Stimulated activated naive CD8-positive, alpha-beta T cell treated with anti-CD3 and anti-CD28 coated beads, Interleukin-15, Interleukin-2, amounts not matched to agents 100 ng/mL and 50 ng/mL, for 24 hours (primary cell): ENCODE data around the gene MYRIP.

Experiments used
- H3K27ac Mint-ChIP-seq: one replicate; pipeline ENCODE4 v1.8.0; 2021; ENCODE audit warnings: mild to moderate bottlenecking, mixed read lengths
- H3K27me3 Mint-ChIP-seq: one replicate; pipeline ENCODE4 v1.8.0; 2021; ENCODE audit warnings: mixed read lengths
- H3K36me3 Mint-ChIP-seq: one replicate; pipeline ENCODE4 v1.8.0; 2021; ENCODE audit warnings: low read depth, mixed read lengths
- H3K4me1 Mint-ChIP-seq: one replicate; pipeline ENCODE4 v1.8.0; 2021; ENCODE audit warnings: low read depth, mixed read lengths
- H3K4me3 Mint-ChIP-seq: one replicate; pipeline ENCODE4 v1.8.0; 2021; ENCODE audit warnings: mild to moderate bottlenecking, mixed read lengths
- H3K9me3 Mint-ChIP-seq: one replicate; pipeline ENCODE4 v1.8.0; 2021; ENCODE audit warnings: mixed read lengths

The MYRIP gene

GRCh38 chr3:40216471-40216870 lies 407.1 kb downstream of the MYRIP start:
- no peak overlapping the region for H3K27ac Mint-ChIP-seq
- H3K27me3 Mint-ChIP-seq = no peaks in the 10 kb centered on the region
- no peaks in the 10 kb centered on the region for H3K4me1 Mint-ChIP-seq
- peaks cover 9% of the 10 kb centered on the region for H3K9me3 Mint-ChIP-seq
- no peak overlapping the region for H3K4me3 Mint-ChIP-seq
- H3K36me3 Mint-ChIP-seq = no peaks in the 10 kb centered on the region

- Mint-ChIP-seq H3K27ac (no peak overlapping the region), H3K27me3 (no peaks in the 10 kb centered on the region), H3K36me3 (no peaks in the 10 kb centered on the region), H3K4me3 (no peak overlapping the region), H3K9me3 (peaks cover 9% of the 10 kb centered on the region), H3K4me1 (no peaks in the 10 kb centered on the region)
Measured at GRCh38 chr3:40223856-40224255, 414.4 kb downstream of the MYRIP start.

- no peak overlapping the region for H3K4me3 Mint-ChIP-seq
- H3K9me3 Mint-ChIP-seq = peaks cover 9% of the 10 kb centered on the region
- no peaks in the 10 kb centered on the region for H3K27me3 Mint-ChIP-seq
- H3K36me3 Mint-ChIP-seq = no peaks in the 10 kb centered on the region
- no peak overlapping the region for H3K27ac Mint-ChIP-seq
- no peaks in the 10 kb centered on the region for H3K4me1 Mint-ChIP-seq
Measured at GRCh38 chr3:40224796-40225515, 415.5 kb downstream of the MYRIP start.

GRCh38 chr3:40226636-40227035 lies 417.2 kb downstream of the MYRIP start:
- H3K4me3 Mint-ChIP-seq = no peak overlapping the region
- H3K27ac Mint-ChIP-seq = no peak overlapping the region
- no peaks in the 10 kb centered on the region for H3K4me1 Mint-ChIP-seq
- H3K36me3 Mint-ChIP-seq = no peaks in the 10 kb centered on the region
- no peaks in the 10 kb centered on the region for H3K9me3 Mint-ChIP-seq
- no peaks in the 10 kb centered on the region for H3K27me3 Mint-ChIP-seq

- no peaks in the 10 kb centered on the region for H3K27me3 Mint-ChIP-seq
- H3K4me1 Mint-ChIP-seq = no peaks in the 10 kb centered on the region
- no peaks in the 10 kb centered on the region for H3K36me3 Mint-ChIP-seq
- H3K9me3 Mint-ChIP-seq = no peaks in the 10 kb centered on the region
- H3K27ac Mint-ChIP-seq = no peak overlapping the region
- H3K4me3 Mint-ChIP-seq = no peak overlapping the region
Measured at GRCh38 chr3:40228792-40229350, 419.5 kb downstream of the MYRIP start.

- Mint-ChIP-seq H3K27ac (no peak overlapping the region), H3K9me3 (no peaks in the 10 kb centered on the region), H3K4me1 (no peaks in the 10 kb centered on the region), H3K36me3 (no peaks in the 10 kb centered on the region), H3K27me3 (no peaks in the 10 kb centered on the region), H3K4me3 (no peak overlapping the region)
Measured at GRCh38 chr3:40229386-40229785, 420.0 kb downstream of the MYRIP start.

- Mint-ChIP-seq H3K36me3 (no peaks in the 10 kb centered on the region), H3K9me3 (no peaks in the 10 kb centered on the region), H3K4me3 (no peak overlapping the region), H3K27me3 (no peaks in the 10 kb centered on the region), H3K4me1 (no peaks in the 10 kb centered on the region), H3K27ac (no peak overlapping the region)
Measured at GRCh38 chr3:40229963-40230362, 420.6 kb downstream of the MYRIP start.

GRCh38 chr3:40230382-40230781 lies 421.0 kb downstream of the MYRIP start:
- Mint-ChIP-seq H3K27ac (no peak overlapping the region), H3K27me3 (no peaks in the 10 kb centered on the region), H3K9me3 (no peaks in the 10 kb centered on the region), H3K4me3 (no peak overlapping the region), H3K36me3 (no peaks in the 10 kb centered on the region), H3K4me1 (no peaks in the 10 kb centered on the region)

GRCh38 chr3:40232626-40233025 lies 423.2 kb downstream of the MYRIP start:
- Mint-ChIP-seq H3K9me3 (no peaks in the 10 kb centered on the region), H3K4me3 (no peak overlapping the region), H3K4me1 (no peaks in the 10 kb centered on the region), H3K27ac (no peak overlapping the region), H3K36me3 (no peaks in the 10 kb centered on the region), H3K27me3 (no peaks in the 10 kb centered on the region)

- no peaks in the 10 kb centered on the region for H3K4me1 Mint-ChIP-seq
- no peak overlapping the region for H3K4me3 Mint-ChIP-seq
- H3K27me3 Mint-ChIP-seq = no peaks in the 10 kb centered on the region
- H3K9me3 Mint-ChIP-seq = peaks cover 3% of the 10 kb centered on the region
- H3K27ac Mint-ChIP-seq = no peak overlapping the region
- no peaks in the 10 kb centered on the region for H3K36me3 Mint-ChIP-seq
Measured at GRCh38 chr3:40237159-40237558, 427.8 kb downstream of the MYRIP start.

- no peaks in the 10 kb centered on the region for H3K27me3 Mint-ChIP-seq
- H3K9me3 Mint-ChIP-seq = peaks cover 3% of the 10 kb centered on the region
- no peaks in the 10 kb centered on the region for H3K4me1 Mint-ChIP-seq
- H3K27ac Mint-ChIP-seq = no peak overlapping the region
- H3K36me3 Mint-ChIP-seq = no peaks in the 10 kb centered on the region
- H3K4me3 Mint-ChIP-seq = no peak overlapping the region
Measured at GRCh38 chr3:40237889-40238571, 428.6 kb downstream of the MYRIP start.

- Mint-ChIP-seq H3K36me3 (no peaks in the 10 kb centered on the region), H3K27ac (no peak overlapping the region), H3K9me3 (peaks cover 3% of the 10 kb centered on the region), H3K27me3 (no peaks in the 10 kb centered on the region), H3K4me3 (no peak overlapping the region), H3K4me1 (no peaks in the 10 kb centered on the region)
Measured at GRCh38 chr3:40240921-40241320, 431.5 kb downstream of the MYRIP start.

- Mint-ChIP-seq H3K36me3 (no peaks in the 10 kb centered on the region), H3K9me3 (peaks cover 3% of the 10 kb centered on the region), H3K4me3 (no peak overlapping the region), H3K27ac (no peak overlapping the region), H3K27me3 (no peaks in the 10 kb centered on the region), H3K4me1 (no peaks in the 10 kb centered on the region)
Measured at GRCh38 chr3:40242216-40242615, 432.8 kb downstream of the MYRIP start.

- Mint-ChIP-seq H3K4me3 (no peak overlapping the region), H3K27me3 (no peaks in the 10 kb centered on the region), H3K27ac (no peak overlapping the region), H3K4me1 (no peaks in the 10 kb centered on the region), H3K9me3 (peaks cover 3% of the 10 kb centered on the region), H3K36me3 (no peaks in the 10 kb centered on the region)
Measured at GRCh38 chr3:40242638-40243037, 433.2 kb downstream of the MYRIP start.

GRCh38 chr3:40243056-40243455 lies 433.6 kb downstream of the MYRIP start:
- Mint-ChIP-seq H3K27me3 (no peaks in the 10 kb centered on the region), H3K9me3 (peaks cover 3% of the 10 kb centered on the region), H3K36me3 (no peaks in the 10 kb centered on the region), H3K27ac (no peak overlapping the region), H3K4me1 (no peaks in the 10 kb centered on the region), H3K4me3 (no peak overlapping the region)
